ENCODE results near the gene SIAH3. TPM values are rescaled to one million over a fixed set of nuclear protein-coding genes. Genes with fewer than 3 reads are reported as not detected.

The SIAH3 gene
- total RNA-seq: not detected

- TF ChIP-seq, protein P1, sequence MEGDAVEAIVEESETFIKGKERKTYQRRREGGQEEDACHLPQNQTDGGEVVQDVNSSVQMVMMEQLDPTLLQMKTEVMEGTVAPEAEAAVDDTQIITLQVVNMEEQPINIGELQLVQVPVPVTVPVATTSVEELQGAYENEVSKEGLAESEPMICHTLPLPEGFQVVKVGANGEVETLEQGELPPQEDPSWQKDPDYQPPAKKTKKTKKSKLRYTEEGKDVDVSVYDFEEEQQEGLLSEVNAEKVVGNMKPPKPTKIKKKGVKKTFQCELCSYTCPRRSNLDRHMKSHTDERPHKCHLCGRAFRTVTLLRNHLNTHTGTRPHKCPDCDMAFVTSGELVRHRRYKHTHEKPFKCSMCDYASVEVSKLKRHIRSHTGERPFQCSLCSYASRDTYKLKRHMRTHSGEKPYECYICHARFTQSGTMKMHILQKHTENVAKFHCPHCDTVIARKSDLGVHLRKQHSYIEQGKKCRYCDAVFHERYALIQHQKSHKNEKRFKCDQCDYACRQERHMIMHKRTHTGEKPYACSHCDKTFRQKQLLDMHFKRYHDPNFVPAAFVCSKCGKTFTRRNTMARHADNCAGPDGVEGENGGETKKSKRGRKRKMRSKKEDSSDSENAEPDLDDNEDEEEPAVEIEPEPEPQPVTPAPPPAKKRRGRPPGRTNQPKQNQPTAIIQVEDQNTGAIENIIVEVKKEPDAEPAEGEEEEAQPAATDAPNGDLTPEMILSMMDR (IDR thresholded peaks at IDR 0.05): no peak
- peaks cover 19% of the 10 kb centered on the region for H3K27me3 ChIP-seq
- H3K36me3 ChIP-seq: no peaks in the 10 kb centered on the region
- no peaks in the 10 kb centered on the region for H3K9me3 ChIP-seq
- intact Hi-C loops (cut with DNase I): no loop called here
- no peak within 1 kb of the TSS for H3K9ac ChIP-seq (ENCODE audit: low read depth in 2 of 2, low read length in 2 of 2)
- no peak within 1 kb of the TSS for H3K27ac ChIP-seq
- no peaks in the 10 kb centered on the region for H3K4me1 ChIP-seq
- H3K4me3 ChIP-seq: peak within 1 kb of the TSS; percentile 19
- DNase-seq: no peak
These were observed at the start of gene SIAH3 for GRCh38 chr13:45851171-45851921. TSS of gene SIAH3 (minus strand) at chr13:45851753. CDS start at chr13:45851629, 124 bp downstream.

DNA sequence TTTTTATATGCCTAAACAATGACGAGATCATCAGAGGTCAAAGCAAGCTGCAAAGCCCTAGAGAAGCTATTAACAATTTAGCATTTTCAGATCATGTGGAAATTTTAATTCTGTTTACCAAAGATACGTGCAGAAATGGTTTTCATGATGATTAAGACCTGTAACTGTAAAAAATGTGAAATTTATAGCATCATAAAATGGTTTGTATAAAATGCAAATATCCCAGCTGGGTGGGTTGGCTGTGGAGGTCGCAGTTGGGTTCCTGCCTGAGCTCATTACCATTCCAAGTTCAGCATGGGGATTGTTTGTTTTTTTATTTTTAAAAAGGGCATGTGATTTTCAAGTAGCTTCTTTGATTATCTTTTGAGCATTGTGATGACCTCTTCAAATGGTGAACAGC is 47.9 kb upstream of the SIAH3 start:
- TF ChIP-seq, protein P1 (IDR thresholded peaks at IDR 0.05): no peak

DNA sequence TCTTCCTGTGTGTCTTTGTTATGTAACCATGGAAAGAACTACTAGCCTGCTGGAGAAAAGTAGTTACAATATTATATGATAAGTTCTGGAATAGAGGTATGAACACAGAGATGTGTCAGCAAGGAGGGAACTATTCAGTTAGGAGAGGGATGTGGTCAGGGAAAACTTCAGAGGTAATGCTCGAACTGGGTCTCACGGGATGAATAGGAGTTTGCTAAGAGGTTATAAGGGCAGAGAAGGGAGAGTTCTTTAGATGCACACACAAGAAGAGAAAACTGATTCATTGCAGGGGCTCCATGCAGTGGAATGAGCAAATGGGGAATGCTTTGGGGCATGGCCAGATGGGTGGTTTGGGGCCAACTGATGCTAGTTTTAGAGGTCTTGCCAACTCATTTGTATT is 46.0 kb upstream of the SIAH3 start:
- no peak overlapping the region for H3K4me3 ChIP-seq

More for the DNA sequence above, 47.9 kb upstream of the SIAH3 start:
- Histone ChIP-seq H3K36me3 (no peaks in the 10 kb centered on the region), H3K9me3 (no peaks in the 10 kb centered on the region), H3K4me1 (no peaks in the 10 kb centered on the region), H3K4me3 (no peak overlapping the region), H3K9ac (ENCODE audit: low read depth in 2 of 2, low read length in 2 of 2) (no peak overlapping the region), H3K27me3 (no peaks in the 10 kb centered on the region), H3K27ac (no peak overlapping the region)
- intact Hi-C loops (cut with DNase I): no loop called here
- DNase-seq: no peak

DNA sequence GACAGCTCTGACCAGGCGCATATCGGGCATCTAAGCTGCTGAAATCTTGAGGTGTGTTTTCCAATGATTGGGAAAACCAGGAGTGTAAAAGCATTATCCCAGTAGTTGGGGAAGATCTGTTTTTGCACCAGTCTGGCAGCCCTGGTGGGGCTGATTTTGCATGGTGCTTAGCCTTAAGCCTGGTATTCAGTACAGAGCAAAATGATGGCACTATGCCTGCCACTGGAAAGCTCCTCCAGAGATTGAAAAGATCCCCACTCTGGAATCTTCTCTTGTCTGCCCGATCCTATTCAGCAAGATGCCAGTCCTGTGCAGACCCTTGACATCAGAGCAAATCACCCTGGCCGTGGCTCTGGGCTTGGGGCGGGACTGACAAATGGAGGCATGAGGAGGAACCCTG is 44.7 kb upstream of the SIAH3 start:
- Histone ChIP-seq H3K36me3 (no peaks in the 10 kb centered on the region), H3K9ac (ENCODE audit: low read depth in 2 of 2, low read length in 2 of 2) (no peak overlapping the region), H3K27me3 (no peaks in the 10 kb centered on the region), H3K9me3 (no peaks in the 10 kb centered on the region), H3K4me1 (no peaks in the 10 kb centered on the region), H3K27ac (no peak overlapping the region), H3K4me3 (no peak overlapping the region)
- intact Hi-C loops (cut with DNase I): no loop called here
- TF ChIP-seq, protein P1 (IDR thresholded peaks at IDR 0.05): no peak
- DNase-seq: no peak

More for the DNA sequence above, 46.0 kb upstream of the SIAH3 start:
- TF ChIP-seq, protein P1 (IDR thresholded peaks at IDR 0.05): no peak
- Histone ChIP-seq H3K9me3 (no peaks in the 10 kb centered on the region), H3K27me3 (no peaks in the 10 kb centered on the region), H3K9ac (ENCODE audit: low read depth in 2 of 2, low read length in 2 of 2) (no peak overlapping the region), H3K27ac (no peak overlapping the region), H3K4me1 (no peaks in the 10 kb centered on the region), H3K36me3 (no peaks in the 10 kb centered on the region)
- no peak for DNase-seq
- intact Hi-C loops (cut with DNase I): no loop called here

DNA sequence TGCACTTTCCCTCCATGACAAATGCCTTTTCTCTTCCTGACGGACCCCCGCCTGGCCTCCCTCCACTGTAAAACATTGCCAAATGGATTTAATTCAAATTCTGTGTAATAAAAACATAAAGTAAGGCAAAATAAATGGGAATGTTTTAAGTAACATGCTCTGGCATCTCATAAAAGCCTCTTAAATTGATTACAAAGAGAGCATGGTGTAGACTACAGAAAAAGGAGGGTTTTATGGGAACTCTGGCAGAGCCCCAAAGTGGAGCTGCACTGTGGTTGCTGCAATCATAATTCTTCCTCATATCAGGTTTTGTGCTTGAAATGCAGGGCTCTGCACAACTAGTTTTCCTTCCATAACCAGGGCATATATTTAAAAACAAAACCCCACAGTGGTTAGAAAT is 44.3 kb upstream of the SIAH3 start:
- H3K36me3 ChIP-seq: no peaks in the 10 kb centered on the region
- no peak for DNase-seq
- no peaks in the 10 kb centered on the region for H3K9me3 ChIP-seq
- no peak overlapping the region for H3K27ac ChIP-seq
- no peaks in the 10 kb centered on the region for H3K4me1 ChIP-seq
- no peak overlapping the region for H3K4me3 ChIP-seq
- H3K27me3 ChIP-seq: no peaks in the 10 kb centered on the region
- TF ChIP-seq, protein P1 (IDR thresholded peaks at IDR 0.05): no peak
- H3K9ac ChIP-seq (ENCODE audit: low read depth in 2 of 2, low read length in 2 of 2): no peak overlapping the region
- intact Hi-C loops (cut with DNase I): no loop called here

All from colonic mucosa (tissue), 4 donors.